GM21381 (cell line): ENCODE results near the gene SYVN1.
"Not testable (repeated sequence)": the region's sequence is repeated elsewhere in the genome, so short reads cannot be mapped to it uniquely, and the experiment has no call there.

ENCODE experiments used
- ATAC-seq: cut with Tn5 transposase; IDR thresholded peaks from one replicate; pipeline ENCODE4 v1.9.1; 2021; ENCODE audit warnings: mild to moderate bottlenecking, moderate library complexity; ENCODE audit not compliant: unreplicated experiment

Gene SYVN1

GRCh38 chr11:65151331-65151899 is 17.1 kb upstream of the SYVN1 start:
- no peak for ATAC-seq

- ATAC-seq = no peak
Measured at GRCh38 chr11:65150509-65151299, 16.4 kb upstream of the SYVN1 start.

DNA sequence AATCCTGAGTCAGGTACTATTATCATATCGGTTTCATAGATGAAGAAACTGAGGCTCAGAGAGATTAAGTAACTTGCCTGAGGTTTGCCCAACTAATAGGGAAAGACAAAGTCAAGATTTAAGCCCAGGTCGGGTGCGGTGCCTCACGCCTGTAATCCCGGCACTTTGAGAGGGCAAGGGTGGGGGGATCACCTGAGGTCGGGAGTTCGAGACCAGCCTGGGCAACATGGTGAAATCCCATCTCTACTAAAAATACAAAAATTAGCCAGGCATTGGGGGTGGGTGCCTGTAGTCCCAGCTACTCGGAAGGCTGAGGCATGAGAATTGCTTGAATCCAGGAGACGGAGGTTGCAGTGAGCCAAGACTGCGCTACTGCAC is 15.8 kb upstream of the SYVN1 start:
- not testable (repeated sequence) for ATAC-seq

DNA sequence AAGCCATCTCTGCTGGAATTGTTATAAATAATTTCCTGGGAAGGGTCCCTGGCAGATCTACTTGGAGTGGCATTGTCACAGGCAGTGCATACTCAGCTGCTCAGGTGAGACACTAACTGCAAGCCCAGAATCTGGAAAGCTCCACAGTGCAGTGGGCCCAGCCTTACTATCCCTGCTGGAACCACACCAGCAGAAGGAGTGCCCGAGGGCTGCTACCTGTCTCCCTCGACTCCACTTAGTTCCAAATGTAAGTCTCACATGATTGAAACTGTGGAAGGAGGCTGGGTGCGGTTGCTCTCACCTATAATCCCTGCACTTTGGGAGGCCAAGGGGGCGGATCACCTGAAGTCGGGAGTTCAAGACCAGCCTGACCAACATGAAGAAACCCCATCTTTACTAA is 14.3 kb upstream of the SYVN1 start:
- ATAC-seq = no peak

- no peak for ATAC-seq
Measured at GRCh38 chr11:65147352-65148075, 13.2 kb upstream of the SYVN1 start.

DNA sequence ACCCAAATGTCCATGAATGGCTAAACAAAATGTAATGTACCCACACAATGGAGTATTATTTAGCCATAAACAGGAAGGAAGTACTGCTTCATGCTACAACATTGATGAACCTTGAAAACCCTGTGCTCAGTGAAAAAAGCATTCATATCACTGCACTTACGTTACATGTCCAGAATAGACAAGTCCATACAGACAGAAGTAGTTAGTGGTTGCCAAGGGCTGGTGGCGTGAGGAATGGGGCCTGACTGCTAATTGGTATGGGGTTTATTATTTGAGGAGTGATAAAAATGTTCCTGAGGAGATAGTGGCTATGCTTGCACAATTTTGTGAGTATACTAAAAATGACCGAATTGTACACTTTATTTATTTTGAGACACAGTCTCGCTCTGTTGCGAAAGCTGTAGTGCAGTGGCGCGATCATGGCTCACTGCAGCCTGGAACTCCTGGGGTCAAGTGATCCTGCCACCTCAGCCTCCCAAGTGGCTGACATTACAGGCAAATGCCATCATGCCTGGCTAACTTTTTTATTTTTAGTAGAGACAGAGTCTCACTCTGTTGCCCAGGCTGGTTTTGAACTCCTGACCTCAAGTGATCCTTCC is 7.7 kb upstream of the SYVN1 start:
- ATAC-seq = no peak

DNA sequence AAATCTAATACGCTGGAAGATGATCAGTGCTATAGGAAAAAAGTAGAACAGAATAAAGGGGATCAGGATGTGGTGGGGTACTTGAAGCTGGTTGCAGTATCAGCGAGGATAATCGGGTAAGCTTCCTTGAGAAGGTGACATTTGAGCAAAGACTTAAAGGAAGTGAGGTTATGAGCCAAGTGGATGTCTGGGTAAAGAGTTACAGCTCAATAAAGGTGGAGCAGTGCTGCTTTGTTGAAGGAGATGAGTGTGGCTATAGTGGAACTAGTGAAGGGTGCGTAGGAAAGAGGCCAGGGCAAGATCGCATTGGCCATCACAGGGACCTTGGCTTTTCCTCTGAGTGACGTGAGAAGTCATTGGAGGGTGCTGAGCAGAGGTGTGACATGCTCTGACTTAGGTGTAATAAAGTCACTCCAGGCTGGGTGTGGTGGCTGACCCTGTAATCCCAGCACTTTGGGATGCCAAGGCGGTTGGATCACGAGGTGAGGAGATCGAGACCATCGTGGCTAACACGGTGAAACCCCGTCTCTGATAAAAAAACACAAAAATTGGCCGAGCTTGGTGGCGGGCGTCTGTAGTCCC is 2.3 kb upstream of the SYVN1 start:
- no peak for ATAC-seq

DNA sequence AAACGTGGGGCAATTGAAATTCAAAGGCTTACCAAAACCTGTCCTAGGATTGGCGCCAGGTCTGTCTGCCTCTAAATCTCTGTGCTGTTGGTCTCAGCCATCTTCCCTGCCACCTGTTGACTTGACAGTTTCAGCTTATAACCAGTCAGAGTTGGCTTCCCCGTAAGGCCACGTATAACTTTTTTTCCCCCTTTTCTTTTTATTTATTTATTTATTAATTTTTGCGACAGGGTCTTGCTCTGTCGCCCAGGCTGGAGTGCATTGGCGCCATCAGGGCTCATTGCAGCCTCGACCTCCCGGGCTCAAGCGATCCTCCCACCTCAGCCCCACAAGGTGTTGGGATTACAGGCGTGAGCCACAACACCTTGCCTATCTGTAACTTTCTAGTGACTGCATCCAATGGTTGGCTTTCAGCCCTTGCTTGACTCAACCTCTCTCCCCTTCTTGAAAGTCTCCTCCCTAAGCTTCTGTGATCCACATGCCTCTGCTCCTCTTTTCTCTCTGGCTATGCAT is 1.4 kb upstream of the SYVN1 start:
- ATAC-seq = no peak

DNA sequence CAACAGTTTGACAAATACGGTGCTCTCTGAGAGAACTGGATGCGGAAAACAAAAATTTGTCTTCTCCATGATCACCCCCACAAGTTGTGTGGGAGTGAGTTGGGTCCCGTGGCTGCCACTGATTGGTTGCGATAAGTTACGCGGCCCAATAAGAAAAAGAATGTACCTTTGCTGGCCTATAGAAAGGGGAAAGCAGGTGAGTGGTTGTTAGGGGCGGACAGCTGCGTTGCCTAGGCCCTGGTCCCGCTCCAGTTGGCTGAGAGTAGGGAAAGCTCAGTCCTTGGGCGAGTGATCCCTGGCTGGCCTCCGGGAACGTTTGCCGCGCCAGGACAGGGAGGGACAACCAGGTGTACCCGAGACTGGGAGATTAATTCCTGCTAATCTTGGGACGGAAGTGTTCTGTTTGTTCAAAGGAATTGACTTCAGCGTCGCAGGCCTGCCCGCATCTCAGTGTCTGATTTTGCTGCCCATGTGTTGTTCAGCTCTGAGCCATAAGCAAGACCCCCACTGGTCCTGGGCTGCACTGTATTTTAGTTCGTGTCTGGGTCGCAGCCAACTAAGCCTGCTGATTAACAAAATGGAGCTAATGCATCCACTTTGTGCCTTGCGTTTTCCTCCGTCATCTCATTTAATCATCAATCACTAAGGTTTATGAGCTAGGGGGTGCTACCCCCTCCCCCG is 773 bp upstream of the SYVN1 start:
- ATAC-seq = peak; percentile 67

DNA sequence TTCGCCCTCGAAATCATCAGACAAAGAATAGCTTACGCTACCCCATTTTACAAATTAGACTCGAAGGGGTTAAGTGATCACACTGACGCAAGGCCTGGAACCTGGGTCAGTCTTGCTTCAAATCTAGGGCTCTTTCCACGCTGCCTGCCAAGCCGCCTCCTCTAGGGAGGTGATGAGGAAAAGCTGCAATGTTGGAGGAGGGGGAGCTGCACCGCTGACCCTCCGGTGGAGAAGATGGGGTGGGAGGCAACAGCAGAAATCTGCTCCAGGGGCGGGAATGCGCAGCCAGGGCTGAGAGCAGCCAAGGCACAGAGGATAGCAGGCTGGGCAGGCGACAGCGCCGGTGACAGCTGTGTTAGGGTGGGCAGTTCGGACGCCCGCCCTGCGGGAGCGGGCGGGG is 595 bp downstream of the SYVN1 start:
- no peak for ATAC-seq

DNA sequence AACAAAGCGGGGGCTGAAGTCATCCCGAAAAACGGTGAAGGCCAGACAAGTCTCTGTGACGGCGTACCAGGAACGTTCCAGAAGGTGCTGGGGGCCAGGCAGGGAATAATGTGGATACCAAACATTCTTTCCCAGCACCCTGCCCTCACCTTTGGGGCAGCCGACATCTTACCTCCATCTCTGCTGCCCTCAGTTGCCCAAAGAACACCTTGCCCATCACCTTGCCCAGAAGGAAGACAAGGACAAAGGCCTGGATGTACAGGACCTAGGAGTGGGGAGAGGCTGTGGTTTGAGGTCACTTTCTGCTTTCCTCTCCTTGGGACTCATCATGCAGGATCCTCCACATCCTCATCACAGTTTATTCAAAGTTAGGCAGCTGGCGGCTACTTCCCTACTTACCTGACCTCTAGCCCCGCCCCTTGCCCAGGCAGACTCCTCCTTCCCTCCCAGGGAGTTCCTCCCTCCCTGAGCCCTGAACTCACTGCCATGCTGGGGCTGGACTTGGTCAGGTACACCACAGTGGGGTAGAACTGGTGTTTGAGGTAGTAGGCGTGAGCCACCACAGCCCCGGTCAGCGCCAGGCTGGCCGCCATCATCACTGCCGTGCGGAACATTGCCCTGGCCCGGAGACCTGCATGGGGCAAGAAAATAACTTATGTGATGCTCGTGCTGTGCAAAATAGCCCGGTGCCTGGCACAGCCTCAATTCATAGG is 1.2 kb downstream of the SYVN1 start:
- no peak for ATAC-seq

DNA sequence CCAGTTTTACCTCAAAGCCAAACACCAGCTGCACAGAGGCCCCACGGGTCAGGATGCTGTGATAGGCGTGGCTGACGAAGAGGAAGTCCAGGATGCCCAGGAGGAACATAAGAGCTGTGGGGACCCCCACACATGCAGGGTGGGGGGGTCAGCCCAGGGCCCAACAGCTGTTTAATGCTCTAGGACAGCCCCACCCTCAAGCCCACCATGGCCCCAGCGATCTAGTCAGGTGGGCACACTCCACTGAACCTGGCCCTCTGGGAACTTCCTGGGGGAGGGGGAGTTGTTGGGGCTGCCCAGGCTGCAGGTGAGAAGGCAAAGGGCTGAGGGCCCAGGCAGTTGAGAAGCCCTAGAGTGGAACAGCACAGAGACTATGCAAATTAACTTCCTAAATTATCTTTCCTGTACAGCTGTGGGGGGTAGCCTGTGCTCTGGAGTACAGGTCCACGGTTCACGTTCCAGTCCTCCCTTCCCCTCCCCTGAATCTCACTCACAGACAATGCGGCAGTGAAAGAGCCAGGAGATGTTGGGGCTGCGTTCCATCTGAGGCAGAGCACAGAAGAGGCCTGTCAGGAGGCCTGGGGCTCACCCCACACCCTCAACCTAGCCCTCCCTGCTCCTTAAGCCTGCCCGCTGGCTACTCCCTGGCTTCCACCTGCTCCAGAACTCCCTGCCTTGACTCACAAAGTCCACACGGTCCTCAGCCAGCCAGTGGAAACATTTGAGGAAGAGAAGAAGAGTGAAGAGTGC is 1.9 kb downstream of the SYVN1 start:
- peak; percentile 40 for ATAC-seq

GRCh38 chr11:65131895-65132237 is 2.5 kb downstream of the SYVN1 start:
- ATAC-seq = no peak

DNA sequence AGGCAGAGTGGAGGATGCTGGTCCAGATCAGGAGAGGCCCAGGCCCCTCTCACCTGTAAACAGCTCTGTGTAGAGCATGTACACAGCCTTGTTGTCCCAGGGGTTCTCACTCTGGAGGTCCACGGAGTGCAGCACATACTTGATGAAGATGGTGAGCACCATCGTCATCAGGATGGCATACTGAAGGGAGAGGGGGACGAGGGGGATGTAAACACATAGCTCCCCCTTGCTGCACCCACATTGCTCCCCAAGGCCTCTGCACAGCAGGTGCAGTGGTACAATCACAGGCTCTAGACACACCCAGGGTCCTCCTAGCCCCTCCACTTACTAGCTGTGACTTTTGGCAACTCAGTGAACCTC is 2.9 kb downstream of the SYVN1 start:
- no peak for ATAC-seq

DNA sequence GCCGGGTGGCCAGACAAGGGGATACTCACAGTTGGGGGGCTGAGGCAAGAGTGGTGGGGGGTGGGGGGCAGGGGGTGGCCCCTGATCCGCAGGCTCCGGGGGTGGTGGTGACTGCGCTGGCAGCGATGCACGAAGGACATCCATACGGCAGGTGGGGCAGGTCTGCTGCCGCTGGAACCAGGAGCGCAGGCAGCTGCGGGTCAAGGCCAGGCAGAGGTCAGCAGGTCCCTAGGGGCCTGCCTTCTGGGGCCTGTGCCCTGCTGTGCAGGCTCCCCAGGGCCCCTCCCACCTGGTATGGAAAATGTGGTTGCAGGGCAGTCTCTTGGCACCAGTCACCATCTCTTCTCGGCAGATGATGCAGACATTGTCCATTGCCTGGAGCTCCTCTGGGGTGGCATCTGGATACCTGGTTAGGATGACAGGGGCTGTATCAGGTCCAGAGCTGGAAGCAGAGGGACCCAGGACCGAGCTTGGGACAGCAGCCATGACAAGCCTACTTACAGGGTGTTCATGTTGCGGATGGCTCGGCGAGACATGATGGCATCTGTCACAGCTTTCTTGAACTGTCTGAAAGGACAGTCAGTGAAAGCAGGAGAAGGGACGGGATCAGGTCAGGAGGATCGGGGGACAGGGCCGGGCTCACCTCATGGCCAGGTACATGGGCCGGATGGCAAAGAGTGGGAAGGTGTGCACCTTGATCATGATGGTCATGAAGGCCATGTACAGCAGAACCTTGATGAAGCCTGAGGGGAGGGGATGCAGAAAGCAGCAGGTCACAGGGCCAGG is 3.5 kb downstream of the SYVN1 start:
- no peak for ATAC-seq

- ATAC-seq = no peak
Measured at GRCh38 chr11:65129649-65130441, 4.5 kb downstream of the SYVN1 start.

- ATAC-seq = no peak
Measured at GRCh38 chr11:65128182-65129145, 5.9 kb downstream of the SYVN1 start.
